HL-60 (cell line): Measurements from ENCODE around the gene PDE8A.

Experiments
- DNase-seq, 2 experiments: peaks; one replicate each; pipeline ENCODE4 v3.0.0-alpha.2; 2010 to 2020; ENCODE audit warnings: low read depth in 1 of 2, low spot score in 1 of 2
- H3K27ac ChIP-seq: fragments of 250-450 bp; sonication (Bioruptor Pico); replicated peaks from 2 replicates; pipeline ENCODE4 v1.5.1; 2020; ENCODE audit warnings: mild to moderate bottlenecking, moderate library complexity
- H3K27me3 ChIP-seq: fragments of 250-450 bp; sonication (Bioruptor Pico); 2 replicates; pipeline ENCODE4 v1.5.1; 2021; ENCODE audit warnings: mild to moderate bottlenecking, moderate library complexity; ENCODE audit not compliant: insufficient read depth, poor library complexity, severe bottlenecking
- H3K4me3 ChIP-seq: replicated peaks from 2 replicates; pipeline ENCODE4 v1.5.1; 2011; ENCODE audit warnings: mild to moderate bottlenecking, control low read depth, low read length; ENCODE audit not compliant: insufficient read depth
- GABPA ChIP-seq: IDR thresholded peaks from 2 replicates; pipeline ENCODE4 v1.6.1; 2012; ENCODE audit warnings: low read depth
- POLR2AphosphoS5 ChIP-seq: IDR thresholded peaks from 2 replicates; pipeline ENCODE4 v1.6.1; 2012; ENCODE audit warnings: low read depth
- SPI1 ChIP-seq: IDR thresholded peaks from 2 replicates; pipeline ENCODE4 v1.6.1; 2012; ENCODE audit warnings: low read depth, mild to moderate bottlenecking, borderline replicate concordance
- TF ChIP-seq, protein P1 (sequence below): IDR thresholded peaks from 2 replicates; pipeline ENCODE4 v1.6.1; 2012; ENCODE audit warnings: low read depth; ENCODE audit not compliant: insufficient replicate concordance
- TF ChIP-seq, protein P2 (sequence below): IDR thresholded peaks from one replicate; pipeline ENCODE4 v1.5.1; 2011; ENCODE audit warnings: low read length, control low read depth, inconsistent platforms; ENCODE audit not compliant: insufficient read depth

PDE8A gene

DNA sequence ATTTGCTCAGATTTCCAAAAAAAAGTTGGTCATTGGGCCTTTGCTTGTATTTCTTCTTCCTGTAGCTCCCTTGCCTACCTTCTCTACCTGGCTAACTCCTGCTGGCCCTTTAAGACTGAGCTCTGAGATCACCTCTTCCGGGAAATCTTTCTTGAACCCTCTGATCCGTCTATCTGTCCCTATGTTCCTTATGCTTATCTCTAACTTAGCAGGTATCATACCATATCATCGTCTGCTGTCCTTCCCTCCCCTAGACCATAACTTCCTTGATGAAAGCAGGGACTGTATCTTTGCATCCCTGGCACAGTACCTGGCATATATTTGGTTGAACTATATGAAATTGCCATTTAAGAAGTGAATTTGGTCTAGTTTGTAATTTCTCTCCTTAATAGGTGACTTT lies 42.3 kb downstream of the PDE8A start:
- Histone ChIP-seq H3K4me3 (no peak overlapping the region), H3K27me3 (no peaks in the 10 kb centered on the region), H3K27ac (no peak overlapping the region)
- no peak for TF ChIP-seq POLR2AphosphoS5
- TF ChIP-seq, protein P1, sequence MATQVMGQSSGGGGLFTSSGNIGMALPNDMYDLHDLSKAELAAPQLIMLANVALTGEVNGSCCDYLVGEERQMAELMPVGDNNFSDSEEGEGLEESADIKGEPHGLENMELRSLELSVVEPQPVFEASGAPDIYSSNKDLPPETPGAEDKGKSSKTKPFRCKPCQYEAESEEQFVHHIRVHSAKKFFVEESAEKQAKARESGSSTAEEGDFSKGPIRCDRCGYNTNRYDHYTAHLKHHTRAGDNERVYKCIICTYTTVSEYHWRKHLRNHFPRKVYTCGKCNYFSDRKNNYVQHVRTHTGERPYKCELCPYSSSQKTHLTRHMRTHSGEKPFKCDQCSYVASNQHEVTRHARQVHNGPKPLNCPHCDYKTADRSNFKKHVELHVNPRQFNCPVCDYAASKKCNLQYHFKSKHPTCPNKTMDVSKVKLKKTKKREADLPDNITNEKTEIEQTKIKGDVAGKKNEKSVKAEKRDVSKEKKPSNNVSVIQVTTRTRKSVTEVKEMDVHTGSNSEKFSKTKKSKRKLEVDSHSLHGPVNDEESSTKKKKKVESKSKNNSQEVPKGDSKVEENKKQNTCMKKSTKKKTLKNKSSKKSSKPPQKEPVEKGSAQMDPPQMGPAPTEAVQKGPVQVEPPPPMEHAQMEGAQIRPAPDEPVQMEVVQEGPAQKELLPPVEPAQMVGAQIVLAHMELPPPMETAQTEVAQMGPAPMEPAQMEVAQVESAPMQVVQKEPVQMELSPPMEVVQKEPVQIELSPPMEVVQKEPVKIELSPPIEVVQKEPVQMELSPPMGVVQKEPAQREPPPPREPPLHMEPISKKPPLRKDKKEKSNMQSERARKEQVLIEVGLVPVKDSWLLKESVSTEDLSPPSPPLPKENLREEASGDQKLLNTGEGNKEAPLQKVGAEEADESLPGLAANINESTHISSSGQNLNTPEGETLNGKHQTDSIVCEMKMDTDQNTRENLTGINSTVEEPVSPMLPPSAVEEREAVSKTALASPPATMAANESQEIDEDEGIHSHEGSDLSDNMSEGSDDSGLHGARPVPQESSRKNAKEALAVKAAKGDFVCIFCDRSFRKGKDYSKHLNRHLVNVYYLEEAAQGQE: no peak
- no peak for TF ChIP-seq SPI1
- TF ChIP-seq GABPA: no peak
- TF ChIP-seq, protein P2, sequence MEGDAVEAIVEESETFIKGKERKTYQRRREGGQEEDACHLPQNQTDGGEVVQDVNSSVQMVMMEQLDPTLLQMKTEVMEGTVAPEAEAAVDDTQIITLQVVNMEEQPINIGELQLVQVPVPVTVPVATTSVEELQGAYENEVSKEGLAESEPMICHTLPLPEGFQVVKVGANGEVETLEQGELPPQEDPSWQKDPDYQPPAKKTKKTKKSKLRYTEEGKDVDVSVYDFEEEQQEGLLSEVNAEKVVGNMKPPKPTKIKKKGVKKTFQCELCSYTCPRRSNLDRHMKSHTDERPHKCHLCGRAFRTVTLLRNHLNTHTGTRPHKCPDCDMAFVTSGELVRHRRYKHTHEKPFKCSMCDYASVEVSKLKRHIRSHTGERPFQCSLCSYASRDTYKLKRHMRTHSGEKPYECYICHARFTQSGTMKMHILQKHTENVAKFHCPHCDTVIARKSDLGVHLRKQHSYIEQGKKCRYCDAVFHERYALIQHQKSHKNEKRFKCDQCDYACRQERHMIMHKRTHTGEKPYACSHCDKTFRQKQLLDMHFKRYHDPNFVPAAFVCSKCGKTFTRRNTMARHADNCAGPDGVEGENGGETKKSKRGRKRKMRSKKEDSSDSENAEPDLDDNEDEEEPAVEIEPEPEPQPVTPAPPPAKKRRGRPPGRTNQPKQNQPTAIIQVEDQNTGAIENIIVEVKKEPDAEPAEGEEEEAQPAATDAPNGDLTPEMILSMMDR: no peak
- no peak for DNase-seq

DNA sequence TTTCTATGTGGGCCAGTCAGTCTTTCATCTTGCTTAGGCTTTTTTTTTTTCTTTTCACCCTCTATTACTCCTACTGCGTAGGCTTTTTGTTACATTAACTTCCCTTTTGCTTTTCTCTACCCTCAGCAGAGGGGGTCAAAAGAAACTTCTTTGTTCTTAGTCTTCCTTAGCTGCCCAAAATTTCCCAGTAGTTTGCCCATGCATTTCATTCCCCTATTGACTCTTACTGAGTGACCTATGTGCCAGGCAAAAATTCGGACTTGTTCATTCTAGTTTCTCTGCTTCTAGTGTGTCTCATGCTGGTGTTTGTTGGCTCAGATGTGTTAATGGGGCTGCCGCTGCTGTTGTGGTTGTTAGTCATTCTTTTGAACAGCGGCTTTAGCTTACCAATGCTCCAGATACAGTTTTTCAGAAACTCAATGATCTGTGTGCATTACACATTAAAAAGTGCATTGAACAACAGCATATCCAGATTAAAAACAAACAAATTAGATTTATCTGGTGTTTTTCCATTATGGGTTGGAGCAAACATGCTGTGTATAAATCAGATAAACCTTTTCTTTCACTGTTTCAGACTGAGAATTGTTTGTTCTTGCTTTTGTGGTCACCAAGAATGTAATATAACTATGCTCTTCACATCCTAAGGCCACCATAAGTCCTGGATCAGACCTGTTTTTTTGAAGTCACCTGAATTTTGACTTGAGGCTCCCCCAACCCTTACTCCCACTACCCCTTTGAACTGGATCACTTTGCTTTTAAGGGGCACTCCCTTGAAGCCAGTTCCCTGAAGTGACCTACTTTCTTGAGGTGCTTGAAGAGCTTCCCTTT lies 43.1 kb downstream of the PDE8A start:
- Histone ChIP-seq H3K27me3 (no peaks in the 10 kb centered on the region), H3K27ac (no peak overlapping the region), H3K4me3 (no peak overlapping the region)
- no peak for DNase-seq
- TF ChIP-seq GABPA (no peak), SPI1 (no peak), POLR2AphosphoS5 (no peak)
- TF ChIP-seq, protein P1: no peak
- TF ChIP-seq, protein P2: no peak

DNA sequence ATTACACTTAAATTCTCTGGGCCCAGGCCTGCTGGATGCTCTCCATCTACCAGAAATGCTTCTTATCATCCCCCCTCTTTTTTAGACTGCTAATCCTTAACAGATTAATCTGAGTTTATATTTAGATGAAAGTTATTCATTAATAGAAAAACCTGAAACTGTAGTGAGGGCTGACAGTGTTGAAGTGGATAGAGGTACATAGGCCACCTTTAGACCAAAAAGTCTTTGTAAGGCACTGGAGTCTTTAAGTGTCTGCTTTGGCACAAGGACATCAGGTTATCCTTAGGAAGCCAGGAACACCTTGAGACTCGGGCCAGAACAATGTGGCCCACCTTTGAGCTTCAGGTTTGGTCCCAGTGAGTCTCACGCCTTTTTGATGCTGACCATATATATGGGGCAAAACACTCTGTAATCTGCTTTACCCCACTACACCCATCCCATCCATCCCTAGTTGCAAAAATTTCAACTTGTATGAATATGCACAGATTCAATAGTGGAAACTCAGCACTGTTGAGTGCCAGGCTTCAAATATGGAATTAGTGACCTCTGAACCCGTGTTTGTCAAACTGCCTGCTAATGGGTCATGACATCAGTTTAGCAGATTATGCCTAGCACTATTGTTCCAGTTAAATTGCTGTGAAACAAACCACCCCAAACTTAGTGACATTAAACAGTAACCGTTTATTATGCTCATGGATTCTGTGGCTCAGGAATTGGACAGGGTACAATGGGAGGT lies 44.0 kb downstream of the PDE8A start:
- H3K27me3 ChIP-seq: no peaks in the 10 kb centered on the region
- no peak overlapping the region for H3K4me3 ChIP-seq
- TF ChIP-seq POLR2AphosphoS5 (no peak), SPI1 (no peak), GABPA (no peak)
- TF ChIP-seq, protein P2: no peak
- TF ChIP-seq, protein P1: no peak
- no peak overlapping the region for H3K27ac ChIP-seq
- no peak for DNase-seq
